Astrocyte (in vitro differentiated cells and primary cell): ENCODE data around the gene SLC24A4.

Experiments
- EZH2 ChIP-seq: IDR thresholded peaks from 2 replicates; pipeline ENCODE4 v1.6.1; 2012; ENCODE audit warnings: mild to moderate bottlenecking, low read length, inconsistent platforms; ENCODE audit not compliant: insufficient read depth
- TF ChIP-seq, protein P1 (sequence below): IDR thresholded peaks from 2 replicates; pipeline ENCODE4 v1.5.1; 2011; ENCODE audit warnings: low read depth, mild to moderate bottlenecking, inconsistent platforms, low read length, moderate library complexity; ENCODE audit not compliant: insufficient read depth

DNA sequence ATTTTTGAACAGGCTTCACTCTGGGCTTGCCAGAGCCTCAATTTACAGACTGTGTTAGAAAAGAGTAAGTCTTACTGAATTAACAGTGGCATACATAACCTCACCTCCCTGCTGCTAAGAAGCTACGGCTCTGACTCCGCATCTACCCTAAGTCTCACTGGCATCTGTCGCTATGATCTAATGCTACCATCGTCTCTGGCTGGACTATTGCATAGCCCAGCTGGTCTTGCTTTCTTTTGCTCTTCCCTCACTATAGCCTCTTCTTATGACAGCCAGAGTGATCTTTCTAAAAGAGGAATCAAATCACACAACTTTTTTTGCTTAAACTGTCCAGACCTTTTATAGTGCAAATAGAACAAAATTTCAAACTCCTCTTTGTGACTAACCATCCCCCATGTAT is 81.1 kb downstream of the SLC24A4 start:
- TF ChIP-seq, protein P1, sequence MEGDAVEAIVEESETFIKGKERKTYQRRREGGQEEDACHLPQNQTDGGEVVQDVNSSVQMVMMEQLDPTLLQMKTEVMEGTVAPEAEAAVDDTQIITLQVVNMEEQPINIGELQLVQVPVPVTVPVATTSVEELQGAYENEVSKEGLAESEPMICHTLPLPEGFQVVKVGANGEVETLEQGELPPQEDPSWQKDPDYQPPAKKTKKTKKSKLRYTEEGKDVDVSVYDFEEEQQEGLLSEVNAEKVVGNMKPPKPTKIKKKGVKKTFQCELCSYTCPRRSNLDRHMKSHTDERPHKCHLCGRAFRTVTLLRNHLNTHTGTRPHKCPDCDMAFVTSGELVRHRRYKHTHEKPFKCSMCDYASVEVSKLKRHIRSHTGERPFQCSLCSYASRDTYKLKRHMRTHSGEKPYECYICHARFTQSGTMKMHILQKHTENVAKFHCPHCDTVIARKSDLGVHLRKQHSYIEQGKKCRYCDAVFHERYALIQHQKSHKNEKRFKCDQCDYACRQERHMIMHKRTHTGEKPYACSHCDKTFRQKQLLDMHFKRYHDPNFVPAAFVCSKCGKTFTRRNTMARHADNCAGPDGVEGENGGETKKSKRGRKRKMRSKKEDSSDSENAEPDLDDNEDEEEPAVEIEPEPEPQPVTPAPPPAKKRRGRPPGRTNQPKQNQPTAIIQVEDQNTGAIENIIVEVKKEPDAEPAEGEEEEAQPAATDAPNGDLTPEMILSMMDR = no peak
- TF ChIP-seq EZH2 = no peak
